Measurements from ENCODE around the gene TUBA8.

DNA sequence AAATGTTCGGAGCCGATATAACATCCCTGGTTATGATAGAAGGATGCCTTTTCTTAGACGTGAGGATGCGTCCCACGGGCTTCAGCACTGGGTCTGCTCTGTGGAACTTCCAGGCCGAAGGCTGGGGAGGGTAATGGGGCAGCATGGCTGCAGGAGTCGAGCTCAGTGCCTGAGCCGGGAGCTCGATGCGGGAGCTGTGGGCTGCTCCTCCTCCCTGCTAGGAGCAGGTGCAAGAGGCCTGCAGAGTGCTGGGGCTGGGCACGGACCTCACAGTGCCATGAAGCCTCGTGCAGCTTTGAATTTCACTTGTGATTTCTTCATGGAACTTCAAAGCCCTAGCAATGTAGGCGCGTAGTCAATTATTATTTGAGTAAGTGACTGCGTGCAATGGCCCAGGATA lies 6.0 kb downstream of the TUBA8 start:
- no peak for TF ChIP-seq EZH2 (IDR thresholded peaks at IDR 0.05; ENCODE audit: insufficient read depth, poor library complexity, severe bottlenecking)
- TF ChIP-seq EZH2phosphoT487 (IDR thresholded peaks at IDR 0.05; ENCODE audit: insufficient read depth, low read depth): no peak

Data from GM23248 (cell line).